Measurements from ENCODE around the gene PLEKHG5. TPM values are rescaled to one million over a fixed set of nuclear protein-coding genes. Genes with fewer than 3 reads are reported as not detected.
"Not testable (repeated sequence)": the region's sequence is repeated elsewhere in the genome, so short reads cannot be mapped to it uniquely, and the experiment has no call there.

PLEKHG5 gene
- total RNA-seq, 1 donor from 2014 or later: 42.9 TPM

DNA sequence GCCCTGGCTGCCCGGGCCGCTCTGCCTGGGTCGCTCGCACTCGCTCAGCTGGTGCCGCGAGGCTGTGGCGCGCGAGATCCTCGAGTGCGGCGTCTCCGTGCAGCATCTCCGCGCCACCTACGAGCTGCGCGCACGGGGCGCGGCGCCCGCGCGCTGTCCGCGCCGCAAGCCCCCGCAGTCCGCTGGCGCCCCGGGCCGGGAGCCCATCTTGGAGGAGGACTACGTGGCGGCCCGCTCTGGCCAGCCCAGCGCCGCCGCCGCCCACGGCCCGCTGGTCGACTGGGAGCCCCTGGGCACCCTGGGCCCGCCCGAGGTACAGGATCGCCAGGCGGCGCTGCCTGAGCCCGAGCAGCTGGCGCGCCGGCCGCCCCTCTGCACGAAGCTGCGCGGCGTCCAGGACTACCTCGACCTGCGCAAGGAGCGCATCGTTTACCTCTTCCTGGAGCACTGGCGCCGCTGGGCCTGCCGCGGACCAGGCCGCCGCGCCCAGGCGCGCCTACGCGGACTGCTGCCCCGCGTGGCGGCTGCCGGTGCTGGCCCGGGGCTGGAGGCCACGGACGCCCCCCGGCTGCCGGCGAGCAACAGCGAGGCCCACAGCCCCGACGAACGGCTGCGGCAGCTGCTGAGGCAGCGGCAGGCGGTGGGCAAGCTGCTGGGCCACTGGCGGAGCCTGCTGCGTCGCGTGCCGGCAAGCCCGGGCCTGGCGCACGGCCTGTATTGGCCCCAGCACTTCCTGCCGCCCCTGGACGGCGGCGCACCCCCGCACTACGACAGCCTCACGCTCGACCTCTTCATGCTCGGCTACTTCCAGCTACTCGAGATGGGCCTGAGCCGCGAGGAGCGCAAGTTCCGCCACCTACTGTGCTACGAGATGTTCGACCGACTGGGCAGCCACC, 36.4 kb downstream of the PLEKHG5 start:
- Histone ChIP-seq H3K27me3 (ENCODE audit: control insufficient read depth, insufficient read depth, low read length) (peaks cover 2% of the 10 kb centered on the region), H3K4me3 (ENCODE audit: low read depth, low read length) (no peak overlapping the region), H3K36me3 (ENCODE audit: control insufficient read depth, insufficient read depth, low read length) (no peaks in the 10 kb centered on the region)
- no peak for DNase-seq (ENCODE audit: low read depth)
- FAIRE-seq: no peak
- TF ChIP-seq, protein P1, sequence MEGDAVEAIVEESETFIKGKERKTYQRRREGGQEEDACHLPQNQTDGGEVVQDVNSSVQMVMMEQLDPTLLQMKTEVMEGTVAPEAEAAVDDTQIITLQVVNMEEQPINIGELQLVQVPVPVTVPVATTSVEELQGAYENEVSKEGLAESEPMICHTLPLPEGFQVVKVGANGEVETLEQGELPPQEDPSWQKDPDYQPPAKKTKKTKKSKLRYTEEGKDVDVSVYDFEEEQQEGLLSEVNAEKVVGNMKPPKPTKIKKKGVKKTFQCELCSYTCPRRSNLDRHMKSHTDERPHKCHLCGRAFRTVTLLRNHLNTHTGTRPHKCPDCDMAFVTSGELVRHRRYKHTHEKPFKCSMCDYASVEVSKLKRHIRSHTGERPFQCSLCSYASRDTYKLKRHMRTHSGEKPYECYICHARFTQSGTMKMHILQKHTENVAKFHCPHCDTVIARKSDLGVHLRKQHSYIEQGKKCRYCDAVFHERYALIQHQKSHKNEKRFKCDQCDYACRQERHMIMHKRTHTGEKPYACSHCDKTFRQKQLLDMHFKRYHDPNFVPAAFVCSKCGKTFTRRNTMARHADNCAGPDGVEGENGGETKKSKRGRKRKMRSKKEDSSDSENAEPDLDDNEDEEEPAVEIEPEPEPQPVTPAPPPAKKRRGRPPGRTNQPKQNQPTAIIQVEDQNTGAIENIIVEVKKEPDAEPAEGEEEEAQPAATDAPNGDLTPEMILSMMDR (IDR thresholded peaks at IDR 0.05; ENCODE audit: insufficient read depth, low read length, severe bottlenecking): peak; percentile 4

DNA sequence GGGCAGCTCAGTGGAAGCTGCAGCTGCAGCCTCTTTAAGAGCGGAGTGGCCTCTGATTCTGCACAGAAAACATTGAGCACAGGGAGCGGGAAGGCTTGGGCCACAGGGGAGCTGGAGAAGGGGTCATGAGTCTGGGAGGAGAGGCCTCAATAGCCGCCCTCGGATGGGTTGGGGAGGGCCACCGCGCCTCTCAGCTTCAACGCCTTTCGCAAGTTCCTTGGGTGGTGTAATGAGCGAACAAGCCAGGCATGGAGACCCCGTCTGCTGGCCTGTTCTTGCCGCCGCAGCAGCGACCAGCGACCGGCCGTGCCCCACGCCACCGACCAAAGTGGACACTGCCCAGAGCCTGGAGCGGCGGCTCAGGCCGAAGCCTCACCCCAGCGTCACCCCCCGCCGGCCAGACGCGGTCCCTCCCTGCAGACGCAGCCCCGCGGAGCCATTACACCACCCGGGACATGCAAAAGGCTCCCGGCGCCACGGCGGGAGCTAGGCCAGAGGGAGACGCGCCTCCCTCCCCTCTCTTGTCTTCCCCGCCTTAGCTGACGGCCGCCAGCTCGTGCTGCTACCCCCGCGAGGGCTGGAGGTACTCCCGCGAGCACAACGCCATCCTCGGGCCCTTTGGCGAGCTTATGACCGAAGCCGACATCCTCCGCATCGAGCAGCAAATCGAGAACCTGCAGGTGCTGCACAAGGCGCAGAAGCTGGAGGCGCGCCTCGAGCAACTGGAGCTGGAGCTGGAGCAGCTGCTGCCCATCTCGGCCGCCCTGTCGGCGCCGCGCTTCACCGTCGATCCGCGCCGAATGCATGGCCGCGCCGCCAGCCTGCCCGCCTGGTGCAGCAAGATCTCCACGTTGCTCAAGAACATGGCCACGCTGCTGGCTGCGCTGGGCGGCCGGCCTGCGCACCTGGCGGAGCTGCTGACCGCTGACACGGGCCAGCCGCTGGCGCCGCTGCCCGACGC, 37.3 kb downstream of the PLEKHG5 start:
- not testable (repeated sequence) for H3K4me3 ChIP-seq (ENCODE audit: low read depth, low read length); H3K36me3 ChIP-seq (ENCODE audit: control insufficient read depth, insufficient read depth, low read length); FAIRE-seq; DNase-seq (ENCODE audit: low read depth); H3K27me3 ChIP-seq (ENCODE audit: control insufficient read depth, insufficient read depth, low read length)

DNA sequence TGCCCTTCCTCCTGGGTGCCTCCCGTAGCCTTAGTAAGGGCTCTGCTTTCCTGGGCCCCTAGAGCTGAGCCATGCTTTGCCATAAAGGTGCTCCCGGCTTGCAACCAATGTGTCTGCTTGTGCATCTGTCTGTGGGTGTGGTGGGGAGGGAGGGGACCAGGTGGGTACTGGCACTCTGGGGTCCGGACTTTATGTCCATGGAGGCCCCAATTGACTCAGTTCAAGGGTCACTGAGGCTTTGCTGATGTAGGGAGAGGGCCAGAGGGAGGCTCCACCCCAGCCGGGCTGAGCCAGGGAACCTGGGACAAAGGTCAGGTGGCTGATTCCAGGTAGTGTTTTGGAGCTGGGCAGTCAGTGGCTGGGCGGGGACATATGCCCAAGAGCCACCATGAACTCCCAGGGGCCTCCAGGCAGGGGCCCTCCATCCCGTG, 40.5 kb downstream of the PLEKHG5 start:
- no peak for DNase-seq (ENCODE audit: low read depth)
- FAIRE-seq: no peak
- Histone ChIP-seq H3K27me3 (ENCODE audit: control insufficient read depth, insufficient read depth, low read length) (peaks cover 11% of the 10 kb centered on the region), H3K4me3 (ENCODE audit: low read depth, low read length) (no peak overlapping the region), H3K36me3 (ENCODE audit: control insufficient read depth, insufficient read depth, low read length) (no peaks in the 10 kb centered on the region)
- TF ChIP-seq, protein P1 (IDR thresholded peaks at IDR 0.05; ENCODE audit: insufficient read depth, low read length, severe bottlenecking): no peak

DNA sequence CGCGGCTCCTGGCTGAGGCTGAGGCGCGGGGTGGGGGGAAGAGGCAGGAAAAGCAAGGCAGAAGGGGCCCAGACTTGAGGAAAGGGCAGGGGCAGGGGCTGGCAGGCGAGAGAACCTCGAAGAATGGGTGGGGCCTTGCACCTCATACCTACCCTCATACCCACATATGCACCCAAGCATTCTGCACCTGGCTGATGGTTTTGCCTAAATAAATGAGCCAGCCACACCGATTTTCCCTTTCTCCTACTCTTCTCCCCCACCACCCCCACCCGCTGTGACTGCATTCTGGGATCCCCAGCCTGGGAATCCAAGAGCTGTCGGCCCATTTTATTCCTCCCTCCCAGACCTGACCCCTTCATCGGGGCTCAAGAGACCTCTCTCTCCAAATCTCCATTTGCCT, 41.0 kb downstream of the PLEKHG5 start:
- FAIRE-seq; H3K36me3 ChIP-seq (ENCODE audit: control insufficient read depth, insufficient read depth, low read length); H3K4me3 ChIP-seq (ENCODE audit: low read depth, low read length); DNase-seq (ENCODE audit: low read depth): not testable (repeated sequence)
- peaks cover 11% of the 10 kb centered on the region for H3K27me3 ChIP-seq (ENCODE audit: control insufficient read depth, insufficient read depth, low read length)

DNA sequence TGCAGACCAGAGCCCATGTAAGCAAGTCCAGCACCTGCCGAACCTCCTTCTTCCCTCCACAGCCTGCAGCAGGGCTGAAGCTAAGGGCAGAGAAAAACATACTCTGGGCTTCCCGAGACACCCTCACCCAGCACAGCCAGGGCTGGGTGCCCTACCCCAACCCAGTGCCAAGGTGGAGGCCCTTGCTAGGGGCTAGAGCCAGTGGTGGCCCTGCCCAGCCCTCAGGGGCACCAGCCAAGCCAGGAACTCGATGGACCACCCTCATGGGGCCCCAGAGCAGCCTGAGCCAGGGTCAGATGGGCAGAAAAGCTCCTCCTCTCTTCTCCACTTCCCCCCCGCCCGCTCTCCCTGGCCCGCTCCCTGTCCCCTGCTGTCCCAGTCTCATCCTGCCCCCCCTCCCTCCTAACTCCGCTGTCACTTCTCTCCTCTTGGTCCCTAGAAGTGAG, 41.4 kb downstream of the PLEKHG5 start:
- DNase-seq (ENCODE audit: low read depth) (no peak), FAIRE-seq (no peak)
- no peaks in the 10 kb centered on the region for H3K36me3 ChIP-seq (ENCODE audit: control insufficient read depth, insufficient read depth, low read length)
- TF ChIP-seq, protein P1 (IDR thresholded peaks at IDR 0.05; ENCODE audit: insufficient read depth, low read length, severe bottlenecking): no peak
- no peak overlapping the region for H3K4me3 ChIP-seq (ENCODE audit: low read depth, low read length)
- peaks cover 11% of the 10 kb centered on the region for H3K27me3 ChIP-seq (ENCODE audit: control insufficient read depth, insufficient read depth, low read length)

DNA sequence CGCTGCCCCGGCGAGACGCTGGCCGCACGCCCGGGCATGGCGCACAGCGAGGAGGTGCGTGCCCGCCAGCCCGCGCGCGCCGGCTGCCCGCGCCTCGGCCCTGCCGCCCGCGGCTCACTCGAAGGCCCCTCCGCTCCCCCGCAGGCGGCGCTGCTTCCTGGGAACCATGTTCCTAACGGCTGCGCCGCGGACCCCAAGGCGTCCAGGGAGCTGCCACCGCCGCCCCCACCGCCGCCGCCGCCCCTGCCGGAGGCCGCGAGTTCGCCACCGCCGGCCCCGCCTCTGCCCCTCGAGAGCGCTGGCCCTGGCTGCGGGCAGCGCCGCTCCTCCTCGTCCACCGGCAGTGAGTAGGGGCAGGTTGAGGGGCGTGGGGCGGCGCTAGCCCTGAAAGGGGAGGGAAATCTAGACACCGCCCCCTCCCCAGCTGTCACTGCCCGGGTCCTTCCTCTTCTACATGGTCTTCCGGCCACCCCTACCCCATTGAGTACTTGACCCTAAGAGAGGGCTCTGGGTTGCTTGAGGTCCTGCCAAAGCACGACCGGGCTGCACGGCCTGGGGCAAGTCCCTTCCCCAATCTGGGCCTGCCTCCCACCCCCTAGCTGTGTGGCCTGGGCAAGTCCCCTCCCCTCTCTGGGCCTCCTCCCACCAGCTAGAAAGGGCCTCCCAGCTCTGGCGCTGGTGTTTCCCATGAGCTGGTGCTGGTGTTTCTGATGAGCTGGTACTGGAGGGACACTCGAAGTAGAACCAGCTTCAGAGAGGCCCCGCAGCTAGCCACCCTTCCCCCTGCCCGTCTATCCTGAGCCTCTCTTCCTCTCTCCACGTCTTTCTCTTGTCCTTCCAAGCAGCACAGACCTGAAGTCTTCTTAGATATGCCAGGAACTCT, 42.5 kb downstream of the PLEKHG5 start:
- no peak overlapping the region for H3K4me3 ChIP-seq (ENCODE audit: low read depth, low read length)
- no peaks in the 10 kb centered on the region for H3K36me3 ChIP-seq (ENCODE audit: control insufficient read depth, insufficient read depth, low read length)
- FAIRE-seq (peak; percentile 93), DNase-seq (ENCODE audit: low read depth) (no peak)
- peaks cover 11% of the 10 kb centered on the region for H3K27me3 ChIP-seq (ENCODE audit: control insufficient read depth, insufficient read depth, low read length)
- TF ChIP-seq, protein P1 (IDR thresholded peaks at IDR 0.05; ENCODE audit: insufficient read depth, low read length, severe bottlenecking): no peak
